Measurements from ENCODE around the gene RPTN.

The RPTN gene

DNA sequence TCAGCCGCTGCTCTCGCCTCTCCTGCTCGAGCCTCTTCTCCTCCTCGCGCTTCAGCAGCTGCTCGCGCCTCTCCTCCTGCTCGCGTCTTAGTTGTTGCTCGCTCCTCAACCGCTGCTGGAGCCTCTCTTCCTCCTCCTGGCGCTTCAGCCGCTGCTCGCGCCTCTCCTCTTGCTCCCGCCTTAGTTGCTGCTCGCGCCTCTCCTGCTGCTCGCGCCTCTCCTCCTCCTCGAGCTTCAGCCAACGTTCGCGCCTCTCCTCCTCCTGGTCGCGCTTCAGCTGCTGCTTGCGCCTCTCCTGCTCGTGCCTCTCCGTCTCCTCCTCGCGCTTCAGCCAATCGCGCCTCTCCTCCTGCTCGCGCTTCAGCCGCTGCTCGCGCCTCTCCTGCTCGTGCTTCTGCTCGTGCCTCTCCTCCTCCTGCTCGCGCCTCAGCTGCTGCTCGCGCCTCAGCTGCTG is 47.5 kb downstream of the RPTN start:
- no peak for DNase-seq (ENCODE audit: low read depth)

DNA sequence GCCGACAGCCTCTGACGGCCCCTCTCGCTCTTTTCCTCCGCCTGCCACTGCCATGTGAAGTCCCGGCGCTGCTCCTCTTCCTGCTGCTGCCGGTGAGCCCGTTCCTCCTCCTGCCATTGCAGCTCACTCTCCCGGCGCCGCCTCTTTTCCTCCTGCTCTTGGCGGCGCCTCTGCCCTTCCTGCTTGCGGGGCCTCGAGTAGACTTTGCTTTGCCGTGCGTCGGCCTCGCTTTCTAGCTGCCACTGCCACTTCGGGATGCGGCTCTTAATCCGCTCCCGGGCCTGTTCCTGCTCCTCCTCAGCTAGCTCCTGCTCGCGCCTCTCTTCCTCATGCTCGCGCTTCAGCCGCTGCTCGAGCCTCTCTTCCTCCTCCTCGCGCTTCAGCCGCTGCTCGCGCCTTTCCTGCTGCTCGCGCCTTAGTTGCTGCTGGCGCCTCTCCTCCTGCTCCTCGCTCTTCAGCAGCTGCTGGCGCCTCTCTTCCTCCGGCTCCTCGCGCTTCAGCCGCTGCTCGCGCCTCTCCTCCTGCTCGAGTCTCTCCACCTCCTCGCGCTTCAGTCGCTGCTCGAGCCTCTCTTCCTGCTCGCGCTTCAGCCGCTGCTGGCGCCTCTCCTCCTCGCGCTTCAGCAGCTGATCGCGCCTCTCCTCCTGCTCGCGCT is 48.0 kb downstream of the RPTN start:
- DNase-seq (ENCODE audit: low read depth), result no peak

DNA sequence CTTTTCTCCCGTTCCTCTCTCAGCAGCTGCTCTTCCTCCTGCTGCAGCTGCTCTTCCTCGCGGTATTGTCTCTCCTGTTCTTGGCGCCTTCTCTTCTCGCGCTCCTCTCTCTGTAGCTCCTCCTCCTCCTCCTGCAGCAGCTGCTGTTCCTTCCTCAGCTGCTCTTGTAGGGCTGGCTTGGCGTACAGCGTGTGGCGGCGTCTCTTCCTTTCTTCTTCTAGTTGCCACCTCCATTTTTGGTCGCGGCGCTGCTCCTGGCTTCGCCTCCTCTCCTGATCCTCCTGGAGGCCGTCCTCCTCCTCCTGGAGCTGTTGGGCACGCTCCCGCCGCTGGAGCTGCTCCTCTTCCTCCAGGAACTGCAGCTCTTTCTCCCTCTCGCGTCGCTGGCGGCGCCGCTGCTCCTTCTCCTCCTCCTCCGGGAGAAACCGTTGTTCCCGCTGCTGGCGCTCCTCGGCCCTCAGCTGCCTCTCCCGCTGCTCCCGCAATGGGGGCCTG is 48.6 kb downstream of the RPTN start:
- DNase-seq (ENCODE audit: low read depth), result no peak

DNA sequence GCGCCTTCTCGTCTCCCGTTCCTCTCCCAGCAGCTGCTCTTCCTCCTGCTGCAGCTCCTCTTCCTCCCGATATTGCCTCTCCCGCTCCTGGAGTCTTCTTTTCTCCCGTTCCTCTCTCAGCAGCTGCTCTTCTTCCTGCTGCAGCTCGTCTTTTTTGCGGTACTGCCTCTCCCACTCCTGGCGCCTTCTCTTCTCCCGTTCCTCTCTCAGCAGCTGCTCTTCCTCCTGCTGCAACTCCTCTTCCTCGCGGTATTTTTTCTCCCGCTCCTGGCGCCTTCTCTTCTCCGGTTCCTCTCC is 49.1 kb downstream of the RPTN start:
- no peak for DNase-seq (ENCODE audit: low read depth)

DNA sequence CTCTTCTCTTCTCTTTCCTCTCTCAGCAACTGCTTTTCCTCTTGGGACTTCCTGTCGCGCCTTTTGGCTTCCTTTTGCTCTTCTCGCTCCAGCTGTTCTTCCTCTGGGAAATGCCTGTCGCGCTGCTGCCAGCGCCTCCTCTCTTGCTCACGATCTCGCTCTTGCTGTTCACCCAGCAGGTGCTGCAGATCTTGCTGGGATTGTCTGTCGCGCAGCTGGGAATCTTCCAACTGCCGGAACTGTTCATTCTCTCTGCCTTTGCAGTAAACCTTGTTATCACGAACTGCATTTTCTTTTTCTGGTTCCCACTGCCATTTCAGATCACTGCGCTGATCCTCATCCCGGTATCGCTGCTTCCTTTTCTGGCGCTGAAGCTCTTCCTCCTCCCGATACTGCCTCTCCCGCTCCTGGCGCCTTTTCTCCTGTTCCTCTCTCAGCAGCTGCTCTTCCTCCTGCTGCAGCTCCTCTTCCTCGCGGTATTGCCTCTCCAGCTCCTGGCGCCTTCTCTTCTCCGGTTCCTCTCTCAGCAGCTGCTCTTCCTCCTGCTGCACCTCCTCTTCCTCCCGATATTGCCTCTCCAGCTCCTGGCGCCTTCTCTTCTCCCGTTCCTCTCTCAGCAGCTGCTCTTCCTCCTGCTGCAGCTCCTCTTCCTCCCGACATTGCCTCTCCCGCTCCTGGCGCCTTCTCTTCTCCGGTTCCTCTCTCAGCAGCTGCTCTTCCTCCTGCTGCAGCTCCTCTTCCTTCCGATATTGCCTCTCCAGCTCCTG is 49.6 kb downstream of the RPTN start:
- DNase-seq (ENCODE audit: low read depth), result no peak

DNA sequence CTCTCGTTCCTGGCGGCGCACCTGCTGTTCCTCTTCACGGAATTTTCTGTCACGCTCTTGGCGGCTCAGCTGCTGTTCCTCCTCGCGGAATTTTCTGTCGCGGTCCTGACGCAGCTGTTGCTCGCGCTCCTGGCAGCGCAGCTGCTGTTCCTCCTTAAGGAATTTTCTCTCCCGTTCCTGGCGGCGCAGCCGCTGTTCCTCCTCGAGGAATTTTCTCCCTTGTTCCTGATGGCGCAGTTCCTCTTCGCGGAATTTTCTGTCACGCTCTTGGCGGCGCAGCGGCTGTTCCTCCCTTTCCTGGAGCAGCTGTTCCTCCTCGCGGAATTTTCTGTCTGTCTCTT is 50.2 kb downstream of the RPTN start:
- DNase-seq (ENCODE audit: low read depth), result no peak

DNA sequence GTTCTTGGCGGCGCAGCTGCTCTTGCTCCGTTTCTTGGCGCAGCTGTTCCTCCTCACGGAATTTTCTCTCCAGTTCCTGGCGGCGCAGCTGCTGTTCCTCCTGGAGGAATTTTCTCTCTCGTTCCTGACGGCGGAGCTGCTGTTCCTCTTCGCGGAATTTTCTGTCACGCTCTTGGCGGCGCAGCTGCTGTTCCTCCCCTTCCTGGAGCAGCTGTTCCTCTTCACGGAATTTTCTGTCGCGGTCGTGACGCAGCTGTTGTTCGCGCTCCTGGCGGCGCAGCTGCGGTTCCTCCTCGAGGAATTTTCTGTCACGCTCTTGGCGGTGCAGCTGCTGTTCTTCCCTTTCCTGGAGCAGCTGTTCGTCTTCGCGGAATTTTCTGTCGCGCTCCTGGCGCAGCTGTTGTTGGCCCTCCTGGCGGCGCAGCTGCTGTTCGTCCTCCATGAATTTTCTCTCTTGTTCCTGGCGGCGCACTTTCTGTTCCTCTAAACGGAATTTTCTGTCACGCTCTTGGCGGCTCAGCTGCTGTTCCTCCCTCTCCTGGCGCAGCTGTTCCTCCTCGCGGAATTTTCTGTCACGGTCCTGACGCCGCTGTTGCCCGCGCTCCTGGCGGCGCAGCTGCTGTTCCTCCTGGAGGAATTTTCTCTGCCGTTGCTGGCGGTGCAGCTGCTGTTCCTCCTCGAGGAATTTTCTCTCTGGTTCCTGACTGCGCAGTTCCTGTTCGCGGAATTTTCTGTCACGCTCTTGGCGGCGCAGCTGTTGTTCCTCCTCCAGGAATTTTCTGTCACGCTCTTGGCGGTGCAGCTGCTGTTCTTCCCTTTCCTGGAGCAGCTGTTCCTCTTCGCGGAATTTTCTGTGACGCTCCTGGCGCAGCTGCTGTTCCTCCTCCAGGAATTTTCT is 50.8 kb downstream of the RPTN start:
- no peak for DNase-seq (ENCODE audit: low read depth)

DNA sequence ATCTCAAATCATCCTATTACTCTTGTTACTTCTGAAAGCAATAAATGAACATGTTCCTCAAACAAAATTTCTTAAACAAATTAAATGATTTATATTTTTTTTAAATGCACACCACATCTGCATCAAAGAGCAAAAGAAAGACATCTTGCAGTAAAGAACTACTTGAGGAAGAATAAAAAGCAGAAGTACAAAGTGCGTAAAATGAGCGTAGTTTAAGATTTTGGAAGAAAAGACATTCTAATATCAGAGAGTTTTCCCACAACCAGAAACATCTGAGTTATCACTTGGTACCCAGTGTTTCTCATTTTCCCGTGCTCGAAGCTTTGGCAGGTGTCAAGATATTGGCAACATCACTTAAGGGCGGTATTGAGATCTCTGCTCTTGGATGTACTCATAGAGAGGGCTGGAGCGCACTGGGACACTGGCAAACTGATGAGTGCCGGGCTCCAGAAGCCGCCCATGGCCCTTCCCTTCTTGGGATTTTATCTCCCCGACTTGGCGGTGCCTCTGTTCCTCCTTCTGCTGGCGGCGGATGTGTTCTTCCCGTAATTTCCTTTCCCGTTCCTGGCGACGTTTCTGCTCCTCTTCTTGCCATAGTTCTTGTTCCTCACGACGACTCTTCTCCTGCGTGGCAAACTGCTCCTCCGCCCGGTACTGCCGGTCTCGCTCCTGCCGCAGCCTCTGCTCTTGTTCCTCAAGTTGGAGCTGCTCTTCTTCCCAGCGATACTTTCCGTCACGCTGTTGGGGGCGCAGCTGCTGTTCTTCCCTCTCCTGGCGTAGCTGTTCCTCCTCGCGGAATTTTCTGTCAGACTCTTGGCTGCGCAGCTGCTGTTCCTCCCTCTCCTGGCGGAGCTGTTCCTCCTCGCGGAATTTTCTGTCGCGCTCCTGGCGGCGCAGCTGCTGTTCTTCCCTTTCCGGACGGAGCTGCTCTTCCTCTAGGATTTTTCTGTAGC is 51.7 kb downstream of the RPTN start:
- no peak for DNase-seq (ENCODE audit: low read depth)

DNA sequence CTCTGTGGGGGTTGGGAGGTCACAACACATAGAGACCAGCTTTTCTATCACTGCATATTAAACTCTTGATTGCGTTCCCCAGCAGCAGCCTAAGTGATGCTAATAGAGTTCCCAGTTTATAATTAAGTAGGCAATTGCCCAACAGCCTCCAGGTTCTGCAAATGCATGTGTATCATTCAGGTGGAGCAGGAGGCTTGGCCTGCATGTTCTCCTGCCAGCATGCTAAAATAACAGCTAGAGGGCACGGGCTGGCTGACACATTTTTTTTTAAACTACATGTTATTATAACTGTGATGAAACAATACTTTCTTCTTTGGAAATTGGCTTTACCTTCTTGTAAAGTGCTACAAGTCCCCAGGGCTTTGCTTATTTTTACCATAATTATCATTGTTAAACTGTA is 54.2 kb downstream of the RPTN start:
- DNase-seq (ENCODE audit: low read depth), result no peak

Measured in fibroblast of the conjunctiva (primary cell).